Heart left ventricle (tissue), 13 donors: ENCODE results near the gene COL23A1.

ENCODE experiments used
- CTCF ChIP-seq, 12 donors: fragments of 200-600 bp; sonication (generic) in 4 of 12; IDR thresholded peaks; one replicate each; pipeline versions ENCODE4 v1.5.0 to v1.8.0; 2018 to 2022; ENCODE audit warnings: antibody characterized with exemption in 12 of 12, mild to moderate bottlenecking in 5 of 12
- POLR2A ChIP-seq, 2 donors: fragments of 450-650 bp; IDR thresholded peaks; one replicate each; pipeline ENCODE4 v1.6.1; 2017; ENCODE audit warnings: antibody characterized with exemption in 2 of 2, mild to moderate bottlenecking in 2 of 2, moderate library complexity in 2 of 2
- donor health status: ischemic (EF 13 %, LVEDD 7.1; RV severe dilation, severe dysfunction).
- donor health status: DM: no; HTN: yes; CAD: no.
- donor health status: DM: no; HTN: no; CAD: no.
- donor health status: ischemic (EF 25% LVEDD 6.9; RV normal size, moderate dysfunction).
- donor health status: ischemic (EF 25% LVEDD 5.7; RV mildly dilated, moderate dysfunction).
- donor health status: ischemic (EF 35%, LVEDD 5.7; RV mildly dilated, moderate dysfunction).
- donor health status: nonischemic (EF 11% LVEDD 7.7; RV severe dilation, severe dysfunction).
- donor health status: DM: yes; HTN: yes; CAD: no.
- donor health status: PGD.
- donor health status: ischemic (EF 29% LVEDD 5.4; RV normal size, mild dysfunction).
- donor health status: nonischemic (EF 23%, LVEDD 6.1; RV moderate dilation, normal function).

GRCh38 chr5:178564811-178565550 is 25.2 kb downstream of the COL23A1 start:
- TF ChIP-seq CTCF (IDR thresholded peaks at IDR 0.05), result no peak
- TF ChIP-seq POLR2A (IDR thresholded peaks at IDR 0.05), result no peak
